KBM-7 (cell line): ENCODE measurements around the gene NDUFS7.

Experiments used
- DNase-seq: peaks from one replicate; pipeline ENCODE4 v3.0.0-alpha.2; 2015
- in situ Hi-C: fragments of 300-500 bp; cut with MboI; formaldehyde crosslinking; loops from 2 replicates; pipeline ENCODE4 v1.14.3; 2020; ENCODE audit warnings: low sequenced_read_pairs, low pct_unique_long_range_greater_than_20kb, mixed read lengths

Gene NDUFS7

DNA sequence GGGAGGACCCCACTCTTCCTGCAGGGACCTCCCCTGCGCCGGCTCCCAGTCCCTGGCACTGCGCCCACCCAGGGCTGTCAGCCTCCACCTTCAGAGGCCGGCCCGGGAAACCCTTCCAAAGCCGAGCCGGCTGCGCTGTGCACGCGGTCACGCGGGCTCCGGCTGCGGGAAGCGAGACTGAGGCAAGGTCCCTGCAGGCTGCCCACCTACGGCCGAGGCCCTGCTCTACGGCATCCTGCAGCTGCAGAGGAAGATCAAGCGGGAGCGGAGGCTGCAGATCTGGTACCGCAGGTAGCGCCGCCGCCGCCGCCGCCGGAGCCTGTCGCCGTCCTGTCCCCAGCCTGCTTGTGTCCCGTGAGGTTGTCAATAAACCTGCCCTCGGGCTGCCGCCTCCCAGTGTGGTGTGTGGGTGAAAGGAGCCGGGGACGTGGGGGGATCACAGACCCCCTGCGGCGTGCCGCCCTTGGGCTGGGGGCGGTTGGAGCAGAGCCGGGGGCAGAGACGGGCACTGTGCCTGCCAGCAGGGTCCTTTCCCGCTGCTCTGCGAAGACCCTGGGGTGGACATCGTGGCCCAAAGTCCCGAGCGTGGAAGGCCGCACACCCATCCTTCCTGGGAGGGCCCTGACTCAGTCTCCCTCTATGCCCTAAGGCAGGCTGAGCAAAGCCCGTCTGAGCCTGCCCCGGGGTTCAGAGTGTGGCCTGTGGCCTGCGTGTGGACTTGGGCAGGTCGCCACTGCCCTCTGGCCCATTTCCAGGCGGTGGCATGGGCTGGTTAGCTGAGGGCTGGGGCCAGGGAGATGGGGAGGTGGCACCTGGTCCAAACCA is 11.7 kb downstream of the NDUFS7 start:
- DNase-seq, result no peak
- in situ Hi-C loops, result no loop called here

DNA sequence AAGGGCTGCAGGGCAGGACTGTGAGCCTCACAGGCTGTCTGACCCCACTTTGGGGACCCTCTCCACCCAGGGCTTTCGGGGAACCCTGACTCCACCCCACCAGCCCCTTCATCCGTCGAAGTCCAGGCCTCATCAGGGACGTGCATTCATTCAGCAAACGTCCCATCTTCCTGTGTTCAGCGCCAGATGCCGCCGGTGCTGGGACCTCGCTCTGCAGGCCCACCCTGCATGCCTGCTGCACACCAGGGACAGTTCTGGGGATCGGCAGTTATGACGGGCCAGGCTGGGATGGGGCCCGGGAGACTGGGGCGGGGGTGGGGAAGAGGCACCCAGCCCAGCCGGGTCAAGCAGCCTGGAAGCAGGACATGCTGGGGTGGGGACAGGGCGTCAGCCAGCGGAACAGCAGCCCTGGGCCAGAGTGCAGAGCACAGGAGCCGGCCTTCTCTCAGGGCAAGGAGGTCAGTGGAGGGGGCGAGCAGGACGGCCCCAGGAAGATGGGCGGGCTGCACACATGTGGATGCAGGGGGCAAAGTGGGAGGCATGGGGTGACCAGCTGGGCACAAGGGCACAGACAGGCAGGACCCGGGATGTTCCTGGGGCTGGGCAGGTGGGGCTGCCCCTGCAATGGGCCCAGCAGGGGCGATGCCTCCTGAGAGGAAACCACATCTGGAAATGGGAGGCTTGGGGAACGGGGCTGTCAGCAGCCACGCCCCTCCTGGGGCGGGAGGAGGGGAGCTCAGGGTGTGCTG is 12.5 kb downstream of the NDUFS7 start:
- in situ Hi-C loops, result no loop called here

DNA sequence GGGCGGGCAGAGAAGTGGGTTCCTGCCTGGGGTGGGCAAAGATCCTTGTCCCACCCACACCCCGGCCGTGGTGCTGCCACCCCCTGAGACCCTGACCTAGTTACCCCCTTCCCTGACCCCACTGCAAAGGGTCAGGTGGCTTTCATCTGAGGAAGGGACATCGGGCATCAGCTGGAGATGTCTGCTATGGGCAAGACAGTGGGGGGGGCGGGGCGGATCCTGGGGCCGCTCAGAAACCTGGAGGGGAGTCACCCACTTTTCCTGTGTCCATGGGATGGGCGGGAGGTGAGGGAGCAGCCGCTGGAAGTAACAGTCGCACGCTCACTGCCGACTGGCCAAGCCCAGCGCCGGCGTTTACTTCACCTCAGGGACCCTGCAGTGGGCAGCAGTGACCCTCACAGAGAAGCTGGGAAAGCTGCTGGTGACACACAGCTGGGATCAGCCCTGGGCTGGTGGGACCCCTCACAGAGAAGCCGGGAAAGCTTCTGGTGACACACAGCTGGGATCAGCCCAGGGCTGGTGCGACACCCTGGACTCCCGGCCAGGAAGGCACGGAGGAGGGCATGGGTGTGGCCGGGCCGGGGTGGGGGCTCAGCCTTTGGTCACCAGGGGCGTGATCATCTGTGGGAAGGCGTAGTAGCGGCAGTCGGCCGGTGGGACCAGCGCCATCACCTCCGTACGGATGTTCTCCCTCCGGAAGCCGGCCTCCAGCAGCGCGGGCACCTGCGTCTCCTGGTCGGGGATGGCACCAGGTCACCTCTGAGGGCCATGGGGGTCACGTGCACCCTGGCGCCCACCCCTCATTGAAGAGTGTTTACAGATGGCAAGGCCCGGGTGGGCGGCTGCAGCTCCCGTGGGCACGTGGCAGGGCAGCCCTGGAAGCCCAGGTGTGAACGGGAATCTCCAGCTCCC is 13.3 kb downstream of the NDUFS7 start:
- in situ Hi-C loops, result no loop called here
- DNase-seq, result no peak

More for the DNA sequence above, 12.5 kb downstream of the NDUFS7 start:
- DNase-seq, result peak; percentile 44

DNA sequence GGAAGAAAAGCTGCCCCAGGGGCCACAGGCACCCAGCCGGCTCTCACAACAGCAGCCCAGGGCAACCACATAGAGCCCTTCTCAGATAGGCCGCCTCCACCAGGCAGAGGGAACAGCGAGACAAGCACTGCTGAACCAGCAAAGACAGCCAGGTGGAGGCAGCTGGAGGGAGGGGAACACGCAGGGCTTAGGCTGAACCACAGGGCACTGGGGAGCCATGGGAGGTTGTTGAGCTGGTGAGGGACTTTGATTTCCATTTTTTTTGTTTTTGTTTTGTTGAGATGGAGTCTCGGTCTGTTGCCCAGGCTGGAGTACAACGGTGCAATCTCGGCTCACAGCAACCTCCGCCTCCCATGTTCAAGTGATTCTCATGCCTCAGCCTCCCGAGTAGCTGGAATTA is 14.1 kb downstream of the NDUFS7 start:
- in situ Hi-C loops, result no loop called here
- DNase-seq, result no peak

DNA sequence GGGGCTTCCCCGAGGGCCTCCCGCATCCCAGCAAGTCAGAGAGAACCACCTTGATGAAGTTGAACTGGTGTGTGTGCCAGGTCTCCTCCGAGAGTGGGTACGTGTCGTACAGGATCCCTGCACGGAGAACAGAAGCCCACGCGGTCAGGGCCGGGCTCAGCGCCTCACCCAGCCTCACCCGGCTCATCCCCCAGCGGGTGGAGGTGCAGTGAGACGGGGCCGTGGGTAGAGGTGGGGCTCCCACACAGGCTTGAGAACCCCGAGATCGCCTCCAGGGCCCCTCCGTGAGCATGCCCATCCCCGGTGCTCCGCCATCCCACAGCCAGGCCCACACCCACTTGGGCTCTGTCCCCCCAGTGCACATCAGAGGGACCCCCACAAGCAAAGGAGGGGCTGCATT is 15.4 kb downstream of the NDUFS7 start:
- no peak for DNase-seq
- in situ Hi-C loops, result no loop called here

DNA sequence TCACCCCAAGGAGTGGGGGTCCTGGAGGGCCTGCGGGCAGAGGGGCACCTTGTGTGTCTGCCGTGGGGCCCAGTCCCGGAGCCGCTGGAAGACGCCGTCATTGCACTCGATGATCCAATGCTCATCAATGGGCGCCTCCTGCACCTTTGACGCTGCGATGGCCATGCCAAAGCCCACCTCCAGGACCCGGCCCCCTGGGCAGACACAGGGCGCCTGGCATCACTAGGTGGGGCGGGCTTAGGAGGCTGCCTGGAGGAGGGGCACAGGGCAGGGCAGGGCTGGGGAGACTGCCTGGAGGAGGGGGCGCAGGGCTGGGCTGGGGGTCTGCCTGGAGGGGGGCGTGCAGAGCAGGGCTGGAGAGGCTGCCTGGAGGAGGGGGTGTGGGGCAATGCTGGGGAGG is 16.0 kb downstream of the NDUFS7 start:
- in situ Hi-C loops, result no loop called here
- DNase-seq, result no peak

DNA sequence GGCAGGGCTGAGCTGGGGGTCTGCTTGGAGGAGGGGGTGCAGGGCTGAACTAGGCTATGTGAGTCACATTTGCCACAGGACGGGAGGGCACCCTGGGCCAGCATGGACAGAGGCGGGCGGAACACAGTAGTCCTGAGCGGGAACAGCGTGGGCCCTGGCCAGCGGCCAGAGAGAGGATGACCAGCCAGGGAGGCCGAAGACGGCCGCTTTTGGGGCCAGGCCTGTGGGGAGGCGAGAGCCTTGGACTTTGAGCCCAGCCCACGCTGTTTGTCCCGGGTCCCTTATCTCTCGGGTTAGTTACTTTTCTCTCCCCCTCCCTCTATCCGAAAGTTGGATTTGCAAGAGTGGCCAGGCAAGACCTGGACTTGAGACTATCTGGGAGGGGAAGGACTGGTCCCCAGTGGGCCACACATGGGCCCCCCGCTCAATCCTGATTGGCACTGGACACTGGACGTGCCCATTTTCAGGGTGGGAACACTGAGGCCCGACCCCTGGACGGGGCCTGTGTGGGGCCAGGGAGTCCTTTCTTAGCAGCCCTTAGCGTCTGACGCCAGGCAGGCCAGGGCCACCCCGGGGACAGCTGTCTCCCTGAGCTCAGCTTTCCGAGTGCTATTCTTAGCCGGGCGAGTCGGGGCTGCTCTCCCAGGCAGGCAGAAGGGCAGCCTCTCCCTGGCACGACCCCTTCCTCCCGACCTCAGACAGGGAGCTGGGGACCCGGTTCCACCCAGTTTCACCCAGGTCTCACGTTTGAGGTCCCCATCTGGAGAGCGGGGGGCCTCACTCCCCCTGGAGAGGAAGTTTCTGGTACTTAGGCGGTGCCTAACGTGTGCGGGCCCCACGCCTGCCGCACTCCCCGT is 16.8 kb downstream of the NDUFS7 start:
- peak; percentile 49 for DNase-seq
- in situ Hi-C loops, result no loop called here

DNA sequence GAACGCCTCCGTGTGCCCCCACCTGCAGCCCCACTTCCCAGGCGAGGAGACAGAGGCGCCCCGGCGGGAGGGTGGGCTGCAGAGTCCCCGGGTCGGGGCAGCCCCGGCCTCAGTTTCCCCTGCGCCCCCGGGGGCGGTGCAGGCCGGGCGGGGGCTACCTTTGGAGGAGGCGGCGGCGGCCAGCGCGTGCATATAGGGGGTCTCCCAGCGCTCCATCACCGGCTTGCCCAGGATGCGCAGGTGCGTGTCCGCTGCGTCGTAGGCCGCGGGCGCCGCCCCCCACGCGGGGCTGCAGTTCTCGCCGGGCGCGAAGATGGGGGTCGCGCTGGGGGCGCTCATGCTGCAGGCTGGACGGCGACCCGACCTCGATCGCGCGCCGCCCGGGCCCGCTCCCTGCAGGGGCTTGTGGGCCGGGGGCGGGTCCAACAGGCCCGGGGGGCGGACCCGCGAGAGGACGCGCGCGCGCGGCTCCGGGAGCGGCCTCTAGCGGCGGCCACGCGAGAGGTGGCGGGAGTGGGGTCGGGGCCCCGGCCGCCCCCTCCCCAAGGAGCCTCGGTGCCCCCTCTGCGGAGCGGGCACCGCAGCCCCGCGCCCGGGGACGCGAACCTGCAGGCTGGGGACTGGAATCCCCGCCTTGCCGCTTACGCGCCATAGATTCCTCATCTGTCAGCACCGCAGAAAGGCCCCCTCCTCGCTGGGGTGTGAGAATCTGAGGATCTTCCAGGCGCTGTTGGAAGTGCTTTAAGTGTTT is 17.6 kb downstream of the NDUFS7 start, which contains the start of gene GAMT:
GAMT (minus strand) TSS at position 405 of the 751 bp plus-strand sequence; CDS start at position 339, 66 bp downstream.
- peak; percentile 57 for DNase-seq
- in situ Hi-C loops, result no loop called here

DNA sequence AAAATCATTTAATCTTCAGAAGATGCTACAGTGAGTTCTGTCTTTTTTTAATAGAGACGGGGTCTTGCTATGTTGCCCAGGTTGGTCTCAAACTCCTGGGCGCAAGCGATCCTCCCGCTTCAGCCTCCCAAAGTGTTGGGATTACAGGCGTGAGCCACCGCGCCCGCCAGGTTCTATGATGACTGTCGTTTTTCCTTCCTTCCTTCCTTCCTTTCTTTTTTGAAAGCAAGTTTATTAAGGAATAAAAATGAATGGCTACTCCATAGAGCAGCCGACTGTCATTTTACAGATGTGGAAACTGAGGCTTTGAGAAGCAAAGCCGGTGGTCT is 18.1 kb downstream of the NDUFS7 start:
- in situ Hi-C loops, result no loop called here
- no peak for DNase-seq

DNA sequence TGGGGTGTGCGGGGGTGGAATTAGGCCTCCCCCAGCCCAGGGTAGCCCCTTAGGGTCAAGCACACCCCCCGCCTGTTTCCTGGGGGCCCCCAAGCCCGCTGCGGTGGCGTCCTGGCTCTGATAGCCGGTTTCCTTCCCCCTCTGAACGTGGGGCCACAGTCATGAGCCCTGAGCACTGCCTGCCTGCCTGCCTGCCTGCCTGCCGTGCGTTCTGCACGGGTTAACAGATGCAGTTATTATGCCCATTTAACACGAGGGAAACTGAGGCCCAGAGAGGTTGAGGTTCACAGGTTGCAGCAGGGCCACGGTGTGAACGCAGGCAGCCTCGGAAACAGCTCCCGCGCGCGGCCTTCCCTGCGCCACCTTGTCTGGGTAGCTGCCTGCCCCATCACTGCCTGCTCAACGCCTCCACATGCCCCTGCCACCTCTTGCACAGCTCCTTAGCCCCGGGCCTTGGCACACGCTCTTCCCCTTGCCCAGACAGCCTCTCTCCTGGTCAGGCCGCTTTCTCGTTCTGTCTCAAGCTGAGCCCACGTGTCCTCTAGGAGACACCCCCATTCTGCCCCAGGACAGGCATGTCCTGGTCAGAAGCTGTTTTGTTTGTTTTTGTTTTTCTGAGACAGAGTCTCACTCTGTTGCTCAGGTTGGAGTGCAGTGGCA is 18.8 kb downstream of the NDUFS7 start:
- DNase-seq, result no peak
- in situ Hi-C loops, result no loop called here

DNA sequence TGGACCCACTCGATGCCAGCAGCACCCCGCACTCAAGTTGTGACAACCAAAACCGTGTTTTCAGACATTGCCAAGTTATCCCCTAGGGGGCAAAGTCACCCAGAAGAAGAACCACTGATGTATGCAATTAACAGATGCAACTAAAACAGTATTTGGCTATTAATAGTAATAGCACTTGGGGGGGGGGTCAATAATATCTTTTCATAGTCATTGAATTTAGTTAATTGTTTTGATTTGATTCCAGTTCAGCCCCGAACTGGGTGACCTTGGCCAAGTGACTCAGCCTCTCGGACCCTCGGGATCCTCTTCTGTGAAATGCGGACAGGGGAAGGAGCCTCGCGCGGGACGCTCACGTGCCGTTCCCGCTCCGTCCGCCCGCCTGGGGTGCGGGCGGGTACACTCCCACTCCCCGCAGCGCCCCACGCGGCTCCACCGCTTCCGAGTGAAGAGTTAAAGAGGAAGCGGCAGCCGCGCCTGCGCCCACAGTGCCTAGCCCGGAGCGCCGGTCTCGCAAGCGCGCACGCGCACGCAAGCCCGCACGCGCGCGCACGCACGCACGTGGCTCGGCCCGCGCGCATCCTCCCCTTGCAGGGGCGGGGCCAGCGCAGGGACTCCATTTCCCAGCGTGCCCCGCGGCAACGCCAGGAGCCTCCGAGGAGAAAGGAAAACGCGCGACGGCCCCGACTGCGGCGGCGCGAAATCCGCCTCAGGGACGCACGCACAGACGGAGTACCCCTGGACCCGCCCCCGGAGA is 23.2 kb downstream of the NDUFS7 start:
- DNase-seq, result peak; percentile 99
- in situ Hi-C loops, result no loop called here

DNA sequence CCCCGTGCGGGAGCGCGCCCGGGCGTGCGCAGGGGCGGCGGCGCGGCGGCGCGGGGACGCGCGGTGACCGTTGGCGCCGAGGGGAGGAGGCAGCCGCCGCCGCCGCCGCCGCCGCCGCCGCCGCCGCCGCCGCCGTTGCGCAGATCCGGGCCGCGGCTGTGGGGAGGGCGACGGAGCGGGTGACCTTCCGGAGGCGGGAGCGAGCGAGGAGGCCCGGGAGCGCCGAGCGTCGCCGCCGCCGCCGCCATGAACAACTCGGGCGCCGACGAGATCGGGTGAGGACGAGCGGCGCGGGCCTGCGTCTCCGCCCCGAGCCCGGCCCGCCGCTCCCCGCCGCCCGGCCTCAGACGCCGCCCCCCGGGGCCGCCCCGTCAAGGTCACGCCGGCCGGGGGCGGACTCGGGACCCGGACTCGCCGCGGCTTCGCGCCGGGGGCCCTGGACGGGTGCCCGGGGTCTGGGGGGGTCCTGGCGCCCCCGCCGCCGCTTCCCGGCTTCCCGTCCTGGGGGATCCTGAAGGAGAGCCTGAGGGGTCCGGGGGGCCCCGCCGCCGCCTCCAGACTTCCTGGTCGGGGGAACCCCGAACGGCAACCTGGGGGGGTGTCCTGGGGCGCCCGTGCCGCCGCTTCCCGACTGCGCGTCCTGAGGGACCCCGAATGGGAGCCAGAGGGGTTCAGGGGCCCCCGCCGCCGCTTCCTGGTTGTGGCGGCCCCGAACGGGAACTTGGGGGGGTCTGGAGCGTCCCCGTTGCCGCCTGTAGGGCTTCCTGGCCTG is 24.0 kb downstream of the NDUFS7 start, which contains the start of gene DAZAP1:
DAZAP1 (plus strand) TSS at position 59 of the 772 bp plus-strand sequence; CDS start at position 247, 188 bp downstream.
- in situ Hi-C loops, result no loop called here
- DNase-seq, result no peak

DNA sequence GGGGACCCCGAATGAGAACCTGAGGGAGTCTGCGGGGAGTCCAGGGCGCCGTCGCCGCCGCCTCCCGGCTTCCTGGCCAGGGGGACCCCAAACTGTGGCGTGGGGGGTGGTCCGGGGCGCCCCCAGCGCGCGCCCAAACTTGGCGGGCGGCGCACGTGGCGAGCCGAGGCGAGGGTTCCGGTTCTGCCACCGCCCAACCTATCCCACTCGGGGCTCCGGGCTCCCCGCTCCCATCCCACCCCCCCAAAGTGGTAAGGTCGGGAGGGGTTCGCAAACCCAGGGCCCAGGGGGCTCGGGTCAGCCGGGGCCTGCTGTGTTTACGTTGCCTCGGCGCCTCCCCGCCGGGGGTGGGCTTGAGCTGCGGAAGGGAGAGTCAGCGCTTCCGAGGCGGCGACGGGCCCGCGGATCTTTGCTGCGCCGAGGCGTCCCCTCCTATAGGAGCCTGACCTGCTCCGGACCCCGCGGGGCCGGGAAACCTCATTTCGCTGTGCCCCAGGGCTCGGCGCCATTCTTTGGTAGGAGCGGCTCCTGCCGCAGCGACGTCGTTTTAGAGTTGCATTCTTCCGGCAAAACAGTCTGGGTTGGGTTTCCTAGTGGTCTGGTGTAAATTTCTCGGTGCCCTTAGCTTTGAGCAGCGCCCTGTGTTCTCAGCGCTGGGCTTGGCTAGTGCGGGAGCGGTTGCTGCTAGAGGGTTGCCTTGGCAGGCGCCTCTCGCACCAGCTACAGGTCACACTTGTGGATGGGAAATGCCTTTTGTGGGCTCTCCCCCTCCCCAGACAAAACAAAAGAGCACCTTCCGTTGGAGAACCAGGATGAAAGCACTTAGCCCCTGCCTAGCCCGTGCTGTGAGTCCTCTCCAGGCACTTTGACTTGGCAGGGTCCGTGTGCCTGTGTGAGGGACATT is 24.8 kb downstream of the NDUFS7 start:
- in situ Hi-C loops, result no loop called here
- peak; percentile 32 for DNase-seq

DNA sequence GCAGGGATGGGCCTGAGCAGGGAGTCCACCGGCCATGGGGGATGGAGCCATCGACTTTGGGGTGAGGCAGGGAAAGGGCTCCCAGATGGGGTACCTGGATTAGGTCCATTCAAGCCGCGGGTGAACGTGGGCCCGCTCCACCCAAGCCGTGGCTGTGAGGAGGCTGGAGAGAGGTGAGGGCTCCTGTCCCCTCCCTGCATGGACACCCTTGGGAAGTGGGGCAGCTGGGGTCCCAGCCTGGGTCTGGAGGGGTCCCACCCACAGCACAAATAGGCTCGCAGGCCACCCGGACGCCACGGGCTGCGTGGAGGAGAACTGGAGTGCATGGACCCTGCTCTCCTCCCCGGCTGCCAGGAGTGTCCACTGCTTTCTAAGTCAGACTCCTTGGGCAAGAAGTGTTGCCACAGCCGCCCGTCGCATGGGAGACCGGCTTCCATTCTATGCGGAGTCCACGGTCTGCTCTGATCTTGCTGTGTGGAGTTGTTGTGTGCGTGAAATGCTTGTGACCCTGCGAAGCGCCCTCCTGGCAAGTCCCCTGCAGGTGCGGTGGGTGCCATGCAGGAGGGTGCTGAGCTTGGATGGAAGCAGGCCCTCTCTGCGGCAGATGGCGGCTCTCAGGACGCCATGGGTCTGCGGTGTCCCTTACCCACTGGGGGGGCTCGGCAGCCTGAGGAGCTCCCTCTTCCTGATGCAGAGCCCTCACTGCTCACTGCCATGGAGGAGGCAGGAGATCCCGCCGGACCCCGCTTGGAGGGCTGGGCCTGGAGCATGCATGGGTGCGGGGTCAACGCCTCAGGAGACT is 25.7 kb downstream of the NDUFS7 start:
- DNase-seq, result no peak
- in situ Hi-C loops, result no loop called here
